HG03439 (cell line): ENCODE measurements around the gene UGT2A3.

Source experiments
- ATAC-seq: cut with Tn5 transposase; IDR thresholded peaks from one replicate; pipeline ENCODE4 v1.9.1; 2021; ENCODE audit warnings: mild to moderate bottlenecking, moderate library complexity; ENCODE audit not compliant: unreplicated experiment

The UGT2A3 gene

GRCh38 chr4:68917016-68917415, 34.6 kb downstream of the UGT2A3 start:
- no peak for ATAC-seq

DNA sequence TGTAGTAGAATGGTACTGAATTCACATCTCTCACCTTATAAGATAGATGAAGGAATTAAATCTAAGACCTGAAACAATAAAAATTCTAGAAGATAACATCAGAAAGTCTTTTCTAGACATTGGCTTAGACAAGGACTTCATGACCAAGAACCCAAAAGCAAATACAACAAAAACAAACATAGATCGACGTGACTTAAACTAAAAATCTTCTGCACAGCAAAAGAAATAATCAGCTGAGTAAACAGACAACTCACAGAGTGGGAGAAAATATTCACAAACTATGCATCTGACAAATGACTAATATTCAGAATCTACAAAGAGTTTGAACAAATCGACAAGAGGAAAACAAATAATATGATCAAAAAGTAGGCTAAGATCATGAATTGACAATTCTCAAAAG, 38.8 kb downstream of the UGT2A3 start:
- ATAC-seq: no peak

- ATAC-seq: no peak
These were observed 42.2 kb downstream of the UGT2A3 start for GRCh38 chr4:68909385-68909784.

DNA sequence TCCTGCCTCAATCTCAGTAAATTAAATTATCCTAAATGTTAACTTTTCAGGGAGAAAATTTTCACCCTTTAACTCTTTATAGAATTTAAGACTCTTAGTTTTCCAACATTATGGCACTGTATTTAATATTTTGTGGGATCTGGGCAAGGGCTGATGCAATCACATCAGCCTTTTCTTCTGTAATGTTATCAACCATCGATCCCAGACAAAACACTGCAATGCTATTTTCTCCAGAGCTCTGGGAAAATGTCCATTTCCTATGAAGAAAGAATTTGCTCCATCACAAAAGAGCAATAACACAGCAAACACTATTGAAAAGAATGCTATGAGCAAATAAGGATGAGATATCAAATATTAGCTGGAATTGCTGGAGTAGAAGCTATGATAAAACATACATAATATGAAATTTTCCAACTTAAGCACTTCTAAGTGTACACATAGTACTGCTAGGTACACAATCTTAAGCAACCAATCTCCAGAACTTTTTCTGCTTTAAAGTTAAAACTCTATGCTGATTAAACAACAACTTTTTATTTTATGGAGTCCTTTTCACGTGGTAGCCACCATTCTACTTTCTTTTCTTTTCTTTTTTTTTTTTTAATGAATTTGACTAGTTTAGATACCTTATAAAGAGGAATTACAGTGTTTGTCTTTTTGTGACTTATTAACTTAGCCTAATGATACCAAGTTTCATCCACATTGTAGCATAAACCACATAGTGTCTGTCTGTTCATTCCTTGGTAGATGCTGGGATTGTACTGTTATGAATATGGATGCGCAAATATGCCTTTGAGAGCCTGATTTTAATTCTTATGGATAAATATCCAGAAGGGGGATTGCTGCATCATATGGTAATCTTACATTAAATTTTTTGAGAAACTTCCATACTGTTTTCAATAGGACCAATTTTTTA, 43.6 kb downstream of the UGT2A3 start:
- no peak for ATAC-seq

- no peak for ATAC-seq
These were observed 44.4 kb downstream of the UGT2A3 start for GRCh38 chr4:68907245-68907644.

DNA sequence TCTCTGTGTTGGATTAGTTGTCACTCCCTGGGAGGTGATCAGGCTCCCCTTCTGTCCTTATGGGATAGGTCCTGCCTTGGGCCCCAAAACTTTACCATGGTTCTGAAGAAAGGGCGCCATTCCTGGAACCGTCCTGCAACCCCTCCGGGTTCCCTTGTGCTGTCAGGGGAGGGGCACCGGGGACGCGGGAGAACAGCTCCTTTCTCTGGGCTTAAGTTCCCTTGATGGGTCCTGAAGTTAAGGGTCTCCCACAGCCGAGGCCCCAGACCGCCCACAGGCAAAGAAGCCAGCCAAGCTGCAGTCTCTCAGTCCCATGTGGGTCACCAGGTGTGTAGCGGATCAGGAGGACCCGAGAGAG, 44.8 kb downstream of the UGT2A3 start:
- ATAC-seq: no peak

GRCh38 chr4:68905939-68906779, 45.4 kb downstream of the UGT2A3 start:
- no peak for ATAC-seq

GRCh38 chr4:68905598-68905938, 46.0 kb downstream of the UGT2A3 start:
- no peak for ATAC-seq

- no peak for ATAC-seq
These were observed 46.8 kb downstream of the UGT2A3 start for GRCh38 chr4:68904786-68905185.

DNA sequence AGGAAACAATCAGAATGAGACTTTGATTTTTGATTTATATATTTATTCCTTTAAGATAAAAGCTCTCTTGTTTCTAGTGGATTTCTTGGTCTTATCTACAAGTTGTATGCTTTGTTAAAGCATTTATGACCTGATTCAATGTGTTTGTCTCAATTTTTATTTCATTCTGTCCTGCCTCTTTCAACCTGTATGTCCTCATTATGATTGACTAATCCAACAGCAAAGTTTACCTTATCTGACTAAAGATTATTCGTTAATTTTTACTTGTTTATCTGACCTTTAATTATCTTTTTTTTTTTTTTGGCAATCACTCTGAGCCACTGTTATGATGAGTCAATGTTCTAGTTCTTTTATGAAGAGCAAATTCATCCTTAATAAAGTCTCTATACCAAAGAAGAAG, 54.9 kb downstream of the UGT2A3 start:
- no peak for ATAC-seq

- no peak for ATAC-seq
These were observed 55.9 kb downstream of the UGT2A3 start for GRCh38 chr4:68895561-68896198.

DNA sequence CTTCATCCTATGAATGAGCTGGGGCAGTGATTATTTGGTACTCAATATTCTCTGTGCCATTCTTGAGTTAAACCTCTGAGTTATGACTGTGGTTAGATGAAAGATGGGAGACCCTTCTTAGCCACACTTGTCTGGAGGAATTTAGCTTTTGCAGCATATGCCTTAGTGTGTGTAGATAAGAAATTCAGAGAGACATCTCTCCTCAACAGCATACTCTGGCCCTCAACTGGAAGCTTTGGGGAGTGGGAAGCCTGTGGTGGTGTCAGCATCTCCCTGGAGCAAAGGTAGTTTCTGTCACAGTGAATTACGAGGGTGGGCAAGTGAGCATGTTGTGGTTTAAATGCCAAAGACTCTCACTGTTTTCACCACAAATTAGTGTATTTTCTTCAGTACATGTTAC, 58.7 kb downstream of the UGT2A3 start:
- ATAC-seq: no peak

- ATAC-seq: no peak
These were observed 59.9 kb downstream of the UGT2A3 start for GRCh38 chr4:68891678-68892077.

DNA sequence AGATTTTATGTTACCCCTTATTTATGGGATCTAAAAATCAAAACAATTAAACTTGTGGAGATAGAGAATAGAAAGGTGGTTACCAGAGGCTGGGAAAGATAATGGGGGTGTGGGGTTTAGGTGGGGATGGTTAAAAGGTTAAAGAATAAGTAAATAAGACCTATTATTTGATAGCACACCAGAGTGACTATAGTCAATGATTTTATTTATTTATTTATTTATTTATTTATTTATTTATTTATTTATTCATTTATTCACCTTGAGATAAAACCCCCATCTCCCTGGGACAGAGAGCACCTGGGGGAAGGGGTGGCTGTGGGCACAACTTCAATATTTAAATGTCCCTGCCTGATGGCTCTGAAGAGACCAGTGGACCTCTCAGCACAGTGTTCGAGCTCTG, 66.1 kb downstream of the UGT2A3 start:
- ATAC-seq: no peak

DNA sequence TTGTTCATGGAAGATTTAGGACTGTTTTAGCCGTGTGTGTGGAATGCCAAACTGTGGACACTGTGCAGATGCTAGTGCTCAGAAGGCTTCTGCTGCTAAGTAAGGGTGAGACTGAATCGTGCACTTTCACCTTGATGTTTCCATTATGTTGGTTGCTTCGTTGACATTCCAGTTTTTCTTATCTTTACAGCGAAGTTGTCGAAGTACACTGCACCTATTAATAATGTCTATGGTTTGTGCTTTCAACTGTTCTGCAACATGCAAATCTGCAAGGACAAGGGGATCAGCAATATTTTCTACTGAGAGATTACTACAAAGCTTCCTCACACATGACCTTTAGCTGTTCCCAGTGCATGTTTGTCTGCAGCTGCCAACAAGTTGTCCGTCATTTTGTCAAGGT, 67.7 kb downstream of the UGT2A3 start:
- ATAC-seq: no peak
